Ishikawa (cell line): ENCODE results near the gene MORC2.

ENCODE experiments used
- CEBPB ChIP-seq: IDR thresholded peaks from 2 replicates; pipeline ENCODE4 v1.6.1; 2012
- CREB1 ChIP-seq: IDR thresholded peaks from 2 replicates; pipeline ENCODE4 v1.6.1; 2012; ENCODE audit warnings: low read depth
- FOXM1 ChIP-seq: IDR thresholded peaks from 2 replicates; pipeline ENCODE4 v1.6.1; 2012; ENCODE audit warnings: low read depth, borderline replicate concordance

- no peak for TF ChIP-seq CREB1
- no peak for TF ChIP-seq FOXM1
- TF ChIP-seq CEBPB: no peak
These were observed 79.1 kb downstream of the MORC2 start for GRCh38 chr22:30889268-30889995.
